ENCODE results near the gene CAMKMT.

CAMKMT gene

GRCh38 chr2:44751754-44752479, 390.2 kb downstream of the CAMKMT start:
- no peak overlapping the region for H3K4me3 ChIP-seq (replicated peaks; ENCODE audit: low read depth, low read length)
- TF ChIP-seq CTCF (IDR thresholded peaks at IDR 0.05; ENCODE audit: low read length, missing control alignments) = no peak
- no peak for DNase-seq (ENCODE audit: low read depth)

DNA sequence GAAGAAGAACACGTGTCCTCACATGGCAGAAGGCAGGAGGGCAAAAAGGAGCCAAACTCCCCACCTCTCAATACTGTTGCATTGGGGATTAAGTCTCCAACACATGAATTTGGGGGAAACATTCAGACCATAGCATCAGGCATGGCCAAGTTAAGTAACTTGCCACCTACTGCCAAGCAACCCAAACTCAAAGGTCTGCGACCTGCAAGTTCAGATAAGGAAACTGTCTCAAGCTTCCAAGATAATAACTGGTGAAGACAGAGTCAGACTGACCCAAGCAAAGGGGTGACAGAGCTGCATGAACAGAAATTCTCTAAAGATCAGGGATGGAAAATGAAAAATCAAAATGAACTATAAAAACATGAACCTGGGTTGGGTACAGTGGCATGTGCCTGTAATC, 391.0 kb downstream of the CAMKMT start:
- no peak for DNase-seq (ENCODE audit: low read depth)
- no peak overlapping the region for H3K4me3 ChIP-seq (replicated peaks; ENCODE audit: low read depth, low read length)
- no peak for TF ChIP-seq CTCF (IDR thresholded peaks at IDR 0.05; ENCODE audit: low read length, missing control alignments)

DNA sequence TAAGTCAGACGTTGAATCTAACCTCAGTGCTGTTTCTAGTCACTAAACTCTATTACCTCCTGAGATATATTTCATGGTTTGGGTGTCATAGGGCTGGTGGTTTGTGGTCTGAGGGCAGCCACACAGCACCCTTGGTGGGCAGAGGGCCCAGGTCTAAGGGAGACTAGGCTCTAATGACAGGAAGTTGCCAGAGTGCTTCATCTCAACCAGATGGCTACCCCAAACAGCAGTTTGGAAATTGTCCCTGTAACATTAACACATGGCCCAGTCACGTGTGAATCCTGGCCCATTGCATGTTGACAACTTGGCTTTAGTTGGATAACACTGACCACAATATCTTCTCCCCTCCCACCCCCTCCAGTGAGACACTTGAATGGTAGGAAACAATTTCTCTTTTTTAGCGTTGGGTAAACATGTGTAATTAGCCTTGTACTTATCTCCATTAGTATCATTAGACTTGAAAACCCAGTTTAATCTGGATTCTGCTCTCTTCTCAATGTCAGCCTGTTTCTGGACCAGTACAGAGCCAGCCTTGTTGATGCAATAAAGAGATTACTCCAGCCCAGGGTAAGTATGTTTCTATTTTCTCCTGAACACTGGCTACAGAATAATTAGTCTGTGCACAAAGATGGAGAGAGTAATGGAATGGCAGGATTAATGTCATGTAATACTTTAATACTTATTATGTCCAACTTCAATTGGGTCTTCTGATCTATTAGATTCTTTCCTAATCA, 392.0 kb downstream of the CAMKMT start:
- H3K4me3 ChIP-seq (replicated peaks; ENCODE audit: low read depth, low read length) = no peak overlapping the region
- no peak for TF ChIP-seq CTCF (IDR thresholded peaks at IDR 0.05; ENCODE audit: low read length, missing control alignments)
- no peak for DNase-seq (ENCODE audit: low read depth)

GRCh38 chr2:44758591-44758990, 396.8 kb downstream of the CAMKMT start:
- no peak for TF ChIP-seq CTCF (IDR thresholded peaks at IDR 0.05; ENCODE audit: low read length, missing control alignments)
- no peak overlapping the region for H3K4me3 ChIP-seq (replicated peaks; ENCODE audit: low read depth, low read length)
- no peak for DNase-seq (ENCODE audit: low read depth)

GRCh38 chr2:44759823-44760222, 398.1 kb downstream of the CAMKMT start:
- TF ChIP-seq CTCF (IDR thresholded peaks at IDR 0.05; ENCODE audit: low read length, missing control alignments) = no peak
- DNase-seq (ENCODE audit: low read depth) = peak; percentile 44
- H3K4me3 ChIP-seq (replicated peaks; ENCODE audit: low read depth, low read length) = no peak overlapping the region

GRCh38 chr2:44763275-44763782, 401.6 kb downstream of the CAMKMT start:
- no peak for TF ChIP-seq CTCF (IDR thresholded peaks at IDR 0.05; ENCODE audit: low read length, missing control alignments)
- DNase-seq (ENCODE audit: low read depth) = no peak
- no peak overlapping the region for H3K4me3 ChIP-seq (replicated peaks; ENCODE audit: low read depth, low read length)
